Aorta (tissue), 5 donors: Measurements from ENCODE around the gene MUC4. TPM values are rescaled to one million over a fixed set of nuclear protein-coding genes. Genes with fewer than 3 reads are reported as not detected.
"Not testable (repeated sequence)": the region's sequence is repeated elsewhere in the genome, so short reads cannot be mapped to it uniquely, and the experiment has no call there.

ENCODE experiments used
- ATAC-seq: fragments of 200-7000 bp; cut with Tn5 transposase; one replicate; pipeline ENCODE4 v1.9.1; 2022; ENCODE audit warnings: moderate library complexity; ENCODE audit not compliant: low FRiP score
- DNase-seq, 2 donors: peaks; one replicate each; pipeline ENCODE4 v3.0.0-alpha.2; 2020
- H3K27ac ChIP-seq, 2 donors: one replicate each; pipeline ENCODE4 v1.5.1; 2013; ENCODE audit warnings: low read length in 2 of 2, mild to moderate bottlenecking in 2 of 2, moderate library complexity in 2 of 2, control low read depth in 1 of 2, inconsistent platforms in 1 of 2, low read depth in 1 of 2
- H3K27me3 ChIP-seq, 2 donors: one replicate each; pipeline ENCODE4 v1.6.1; 2013; ENCODE audit warnings: control low read depth in 1 of 2, low read length in 1 of 2, mild to moderate bottlenecking in 1 of 2, moderate library complexity in 1 of 2; ENCODE audit not compliant: insufficient read depth in 2 of 2, control insufficient read depth in 1 of 2
- H3K36me3 ChIP-seq, 2 donors: one replicate each; pipeline ENCODE4 v1.6.1; 2013; ENCODE audit warnings: control low read depth in 1 of 2, low read length in 1 of 2, mild to moderate bottlenecking in 1 of 2; ENCODE audit not compliant: insufficient read depth in 2 of 2, control insufficient read depth in 1 of 2
- H3K4me1 ChIP-seq, 2 donors: one replicate each; pipeline ENCODE4 v1.6.1; 2013; ENCODE audit warnings: low read length in 2 of 2, control low read depth in 1 of 2, mild to moderate bottlenecking in 1 of 2, moderate library complexity in 1 of 2; ENCODE audit not compliant: insufficient read depth in 2 of 2, control insufficient read depth in 1 of 2
- H3K4me3 ChIP-seq, 2 donors: one replicate each; pipeline ENCODE4 v1.5.1; 2013; ENCODE audit warnings: low read length in 2 of 2, control low read depth in 1 of 2, mild to moderate bottlenecking in 1 of 2
- H3K9me3 ChIP-seq: one replicate; pipeline ENCODE4 v1.6.1; 2013; ENCODE audit warnings: mild to moderate bottlenecking, low read length; ENCODE audit not compliant: control insufficient read depth
- WGBS, 2 donors: extraction: QIAGEN DNeasy Blood & Tissue Kit; methylation state at CpG; one replicate each; pipeline ENCODE4 v1.1.7; 2013; 5-methylcytosine and 5-hydroxymethylcytosine counted together
- intact Hi-C, 2 donors: fragments of 100-400 bp; cut with DNase I; formaldehyde crosslinking; loops; one replicate each; pipeline versions ENCODE4 v1.14.2 to v1.15.0; 2022
- polyA plus RNA-seq, 2 donors: library from polyadenylated mRNA; stranded (reverse); fragments of 200-250 nt; gene quantifications; one replicate each; pipeline ENCODE4 v1.2.3, GENCODE V29; 2013
- total RNA-seq, 2 donors: library from RNA; stranded (reverse); fragmentation: NEBNext Ultra II Directional; extraction: Animal tissue kit (Norgen Biotek cat#: 25700); gene quantifications; one replicate each; pipeline ENCODE4 v1.2.1, GENCODE V29; 2021
- donor health status: healthy with polysubstance abuse.
- donor health status: Bipolar disorder and iron deficiency.
- donor health status: DM: no; HTN: no; CAD: no.
- donor health status: DM: no; HTN: no; CAD: no.
- donor health status: DM: yes; HTN: yes; CAD: no.

Gene MUC4
- total and polyA plus RNA-seq, 4 donors: 0.06 to 0.25 (median 0.08) TPM; not detected in 1

GRCh38 chr3:195807681-195808121 lies 4.0 kb downstream of the MUC4 start:
- ATAC-seq: no peak
- Histone ChIP-seq H3K36me3 (no peaks in the 10 kb centered on the region), H3K4me1 (no peaks in the 10 kb centered on the region), H3K9me3 (no peaks in the 10 kb centered on the region), H3K27ac (no peak overlapping the region), H3K27me3 (no peaks in the 10 kb centered on the region), H3K4me3 (no peak overlapping the region)
- 80 to 90% methylated on average over 15 of the region's 15 CpGs for WGBS, 2 donors
- intact Hi-C loops: no loop called here
- peak; percentile 10 to 50 for DNase-seq

GRCh38 chr3:195806916-195807231 lies 4.9 kb downstream of the MUC4 start:
- intact Hi-C loops: no loop called here
- DNase-seq (peak in 1 of 2 donors; percentile 30), ATAC-seq (no peak)
- no peak overlapping the region for H3K27ac ChIP-seq
- H3K9me3 ChIP-seq: no peaks in the 10 kb centered on the region
- H3K27me3 ChIP-seq: no peaks in the 10 kb centered on the region
- H3K4me1 ChIP-seq: no peaks in the 10 kb centered on the region
- WGBS, 2 donors: 96 to 97% methylated on average over 8 of the region's 8 CpGs
- H3K4me3 ChIP-seq: no peak overlapping the region
- no peaks in the 10 kb centered on the region for H3K36me3 ChIP-seq

- no peaks in the 10 kb centered on the region for H3K9me3 ChIP-seq
- DNase-seq (peak; percentile 11 to 51), ATAC-seq (no peak)
- no peaks in the 10 kb centered on the region for H3K4me1 ChIP-seq
- H3K27me3 ChIP-seq: no peaks in the 10 kb centered on the region
- no peak overlapping the region for H3K4me3 ChIP-seq
- no peak overlapping the region for H3K27ac ChIP-seq
- intact Hi-C loops: no loop called here
- H3K36me3 ChIP-seq: no peaks in the 10 kb centered on the region
- 56 to 58% methylated on average over 11 of the region's 11 CpGs for WGBS, 2 donors
Measured at GRCh38 chr3:195806211-195806915, 5.4 kb downstream of the MUC4 start.

GRCh38 chr3:195805588-195805987 lies 6.1 kb downstream of the MUC4 start:
- ATAC-seq, H3K27ac ChIP-seq, H3K4me3 ChIP-seq, intact Hi-C loops, H3K9me3 ChIP-seq, H3K4me1 ChIP-seq, H3K27me3 ChIP-seq, H3K36me3 ChIP-seq: not testable (repeated sequence)
- WGBS, 2 donors: 92% methylated on average over 5 of the region's 5 CpGs
- DNase-seq: peak; percentile 7 to 15

- Histone ChIP-seq H3K4me1 (no peaks in the 10 kb centered on the region), H3K36me3 (no peaks in the 10 kb centered on the region), H3K27me3 (no peaks in the 10 kb centered on the region), H3K4me3 (no peak overlapping the region), H3K27ac (no peak overlapping the region), H3K9me3 (no peaks in the 10 kb centered on the region)
- DNase-seq (peak; percentile 25 to 46), ATAC-seq (no peak)
- intact Hi-C loops: no loop called here
- WGBS, 2 donors: 95 to 96% methylated on average over 14 of the region's 14 CpGs
Measured at GRCh38 chr3:195805181-195805580, 6.5 kb downstream of the MUC4 start.

GRCh38 chr3:195803289-195803908 lies 8.3 kb downstream of the MUC4 start:
- Histone ChIP-seq H3K4me1 (no peaks in the 10 kb centered on the region), H3K27ac (no peak overlapping the region), H3K27me3 (no peaks in the 10 kb centered on the region), H3K4me3 (no peak overlapping the region), H3K36me3 (no peaks in the 10 kb centered on the region), H3K9me3 (no peaks in the 10 kb centered on the region)
- peak; percentile 35 to 53 for DNase-seq
- ATAC-seq: peak; percentile 60
- intact Hi-C loops: no loop called here
- WGBS, 2 donors: 80 to 83% methylated on average over 20 of the region's 20 CpGs

GRCh38 chr3:195802795-195803194 lies 8.9 kb downstream of the MUC4 start:
- 17 to 21% methylated on average over 9 of the region's 9 CpGs for WGBS, 2 donors
- Histone ChIP-seq H3K9me3 (no peaks in the 10 kb centered on the region), H3K27ac (no peak overlapping the region), H3K27me3 (no peaks in the 10 kb centered on the region), H3K36me3 (no peaks in the 10 kb centered on the region), H3K4me1 (no peaks in the 10 kb centered on the region), H3K4me3 (no peak overlapping the region)
- no peak for DNase-seq
- intact Hi-C loops: no loop called here
- ATAC-seq: no peak

- Histone ChIP-seq H3K4me3 (no peak overlapping the region), H3K27ac (no peak overlapping the region), H3K4me1 (no peaks in the 10 kb centered on the region), H3K27me3 (no peaks in the 10 kb centered on the region), H3K9me3 (no peaks in the 10 kb centered on the region), H3K36me3 (no peaks in the 10 kb centered on the region)
- ATAC-seq (no peak), DNase-seq (peak; percentile 38 to 63)
- intact Hi-C loops: no loop called here
- WGBS, 2 donors: 62 to 64% methylated on average over 15 of the region's 15 CpGs
Measured at GRCh38 chr3:195802261-195802701, 9.4 kb downstream of the MUC4 start.
